Body of pancreas (tissue), 4 donors: ENCODE data around the gene LTBP1.

Experiments used
- POLR2A ChIP-seq, 3 donors: fragments of 450-650 bp; IDR thresholded peaks; one replicate each; pipeline ENCODE4 v1.6.1; 2016; ENCODE audit warnings: antibody characterized with exemption in 3 of 3, mild to moderate bottlenecking in 2 of 3
- TF ChIP-seq, protein P1 (sequence below), 7 experiments: fragments of 450-650 bp in 4 of 7; fragments of 200-600 bp in 3 of 7; sonication (generic) in 3 of 7; IDR thresholded peaks; one replicate each; pipeline ENCODE4 v1.5.1; 2016 to 2019; ENCODE audit warnings: antibody characterized with exemption in 7 of 7

DNA sequence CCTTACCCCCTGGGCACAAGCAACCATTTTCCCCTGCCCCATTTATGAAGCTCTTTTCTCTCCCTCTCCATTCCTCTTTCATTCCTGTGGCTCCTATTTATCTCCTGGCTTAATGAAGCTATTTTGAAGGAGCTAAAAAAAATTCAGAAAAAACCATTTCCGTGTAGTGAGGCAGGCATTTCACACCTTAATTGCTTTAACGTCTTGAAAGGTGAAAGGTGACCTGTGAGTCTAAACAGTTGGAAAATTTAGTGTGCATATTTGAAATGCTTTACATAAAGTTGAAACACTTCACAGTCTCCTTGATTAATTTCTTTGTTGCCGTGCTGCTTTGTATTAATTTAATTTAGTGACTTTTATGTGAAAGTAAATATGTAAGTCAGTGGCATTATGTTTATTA lies 83.6 kb downstream of the LTBP1 start:
- TF ChIP-seq, protein P1, sequence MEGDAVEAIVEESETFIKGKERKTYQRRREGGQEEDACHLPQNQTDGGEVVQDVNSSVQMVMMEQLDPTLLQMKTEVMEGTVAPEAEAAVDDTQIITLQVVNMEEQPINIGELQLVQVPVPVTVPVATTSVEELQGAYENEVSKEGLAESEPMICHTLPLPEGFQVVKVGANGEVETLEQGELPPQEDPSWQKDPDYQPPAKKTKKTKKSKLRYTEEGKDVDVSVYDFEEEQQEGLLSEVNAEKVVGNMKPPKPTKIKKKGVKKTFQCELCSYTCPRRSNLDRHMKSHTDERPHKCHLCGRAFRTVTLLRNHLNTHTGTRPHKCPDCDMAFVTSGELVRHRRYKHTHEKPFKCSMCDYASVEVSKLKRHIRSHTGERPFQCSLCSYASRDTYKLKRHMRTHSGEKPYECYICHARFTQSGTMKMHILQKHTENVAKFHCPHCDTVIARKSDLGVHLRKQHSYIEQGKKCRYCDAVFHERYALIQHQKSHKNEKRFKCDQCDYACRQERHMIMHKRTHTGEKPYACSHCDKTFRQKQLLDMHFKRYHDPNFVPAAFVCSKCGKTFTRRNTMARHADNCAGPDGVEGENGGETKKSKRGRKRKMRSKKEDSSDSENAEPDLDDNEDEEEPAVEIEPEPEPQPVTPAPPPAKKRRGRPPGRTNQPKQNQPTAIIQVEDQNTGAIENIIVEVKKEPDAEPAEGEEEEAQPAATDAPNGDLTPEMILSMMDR (IDR thresholded peaks at IDR 0.05) = no peak
- no peak for TF ChIP-seq POLR2A (IDR thresholded peaks at IDR 0.05)
